Stimulated activated CD8-positive, alpha-beta memory T cell treated with anti-CD3 and anti-CD28 coated beads, Interleukin-7, amount 100 ng/mL, for 1 hour (primary cell): ENCODE results near the gene CD22.

Experiments used
- DNase-seq, 2 donors: peaks; one replicate each; pipeline ENCODE4 v3.0.0-alpha.2; 2020; ENCODE audit warnings: low read depth in 2 of 2

Gene CD22

GRCh38 chr19:35295792-35296462, 33.1 kb upstream of the CD22 start:
- no peak for DNase-seq

GRCh38 chr19:35296644-35297514, 32.1 kb upstream of the CD22 start:
- no peak for DNase-seq

- no peak for DNase-seq
Measured at GRCh38 chr19:35297515-35297848, 31.5 kb upstream of the CD22 start.

GRCh38 chr19:35297922-35298321, 31.1 kb upstream of the CD22 start:
- no peak for DNase-seq

GRCh38 chr19:35298561-35298972, 30.4 kb upstream of the CD22 start:
- no peak for DNase-seq

- no peak for DNase-seq
Measured at GRCh38 chr19:35299523-35300338, 29.3 kb upstream of the CD22 start.

- no peak for DNase-seq
Measured at GRCh38 chr19:35300339-35300649, 28.7 kb upstream of the CD22 start.

GRCh38 chr19:35301961-35302360, 27.0 kb upstream of the CD22 start:
- DNase-seq: no peak

GRCh38 chr19:35302446-35302845, 26.5 kb upstream of the CD22 start:
- no peak for DNase-seq

- no peak for DNase-seq
Measured at GRCh38 chr19:35303357-35303915, 25.6 kb upstream of the CD22 start.

GRCh38 chr19:35304036-35304435, 25.0 kb upstream of the CD22 start:
- DNase-seq: no peak

- no peak for DNase-seq
Measured at GRCh38 chr19:35305181-35305580, 23.8 kb upstream of the CD22 start.

- no peak for DNase-seq
Measured at GRCh38 chr19:35306473-35307246, 22.3 kb upstream of the CD22 start.

GRCh38 chr19:35307931-35308330, 21.1 kb upstream of the CD22 start:
- DNase-seq: no peak

- no peak for DNase-seq
Measured at GRCh38 chr19:35308910-35309309, 20.1 kb upstream of the CD22 start.

- no peak for DNase-seq
Measured at GRCh38 chr19:35309481-35310279, 19.3 kb upstream of the CD22 start.

- DNase-seq: no peak
Measured at GRCh38 chr19:35310331-35310730, 18.7 kb upstream of the CD22 start.

GRCh38 chr19:35310811-35311465, 18.0 kb upstream of the CD22 start:
- no peak for DNase-seq

GRCh38 chr19:35311901-35312665, 16.9 kb upstream of the CD22 start:
- no peak for DNase-seq
